GM18498 (cell line): ENCODE data around the gene UBE2H.
"Not testable (repeated sequence)": the region's sequence is repeated elsewhere in the genome, so short reads cannot be mapped to it uniquely, and the experiment has no call there.

ENCODE experiments used
- ATAC-seq: cut with Tn5 transposase; IDR thresholded peaks from one replicate; pipeline ENCODE4 v1.9.1; 2021; ENCODE audit warnings: mild to moderate bottlenecking, moderate library complexity; ENCODE audit not compliant: unreplicated experiment

Gene UBE2H

DNA sequence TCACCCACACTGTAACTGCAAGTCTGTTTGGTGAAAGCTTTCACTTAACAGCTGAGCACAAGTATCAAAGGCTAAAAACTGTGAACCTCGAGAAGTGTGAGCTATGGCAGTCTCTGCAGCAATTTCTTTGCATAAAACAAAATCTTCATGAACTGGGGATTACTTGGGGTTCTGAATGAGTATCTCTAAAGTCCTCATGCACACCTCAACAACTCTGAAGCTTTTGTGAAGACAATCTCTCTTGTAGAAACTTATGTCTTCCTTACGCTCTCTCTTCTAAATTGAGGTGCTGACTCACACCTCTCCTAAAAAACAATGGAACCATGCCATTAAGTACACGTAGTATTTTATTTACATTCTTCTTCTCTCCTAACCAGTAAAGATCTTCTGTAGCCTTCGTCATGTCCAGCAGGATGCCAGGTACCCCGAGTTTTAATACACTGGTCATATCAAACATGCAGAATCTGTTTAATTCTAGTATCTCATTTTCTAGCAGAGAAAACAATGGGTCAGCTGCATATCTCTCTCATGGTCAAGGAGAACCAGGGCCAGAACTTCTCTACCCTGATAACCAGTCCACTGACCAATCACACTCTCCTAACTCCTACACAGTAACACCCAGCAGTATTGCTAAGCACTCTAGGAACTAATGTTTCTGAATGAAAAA is 76.9 kb downstream of the UBE2H start:
- no peak for ATAC-seq

DNA sequence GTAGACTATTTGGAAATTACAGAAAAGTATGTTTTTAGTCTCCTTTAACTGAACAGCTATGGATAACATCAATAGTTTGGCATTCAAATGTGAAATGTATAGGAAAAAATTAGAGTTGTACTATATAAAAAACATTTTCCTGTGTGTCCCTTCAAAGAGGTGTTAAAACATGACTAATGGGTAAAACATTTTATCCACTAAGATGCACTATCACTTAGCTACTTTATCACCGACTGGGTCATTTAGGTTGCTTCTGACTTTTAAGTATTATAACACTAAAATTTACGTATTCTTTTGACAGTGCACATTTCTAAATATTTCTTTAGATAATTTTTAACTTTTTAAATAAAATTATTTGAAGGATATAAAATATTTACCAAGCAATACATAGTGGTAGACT is 77.6 kb downstream of the UBE2H start:
- no peak for ATAC-seq

DNA sequence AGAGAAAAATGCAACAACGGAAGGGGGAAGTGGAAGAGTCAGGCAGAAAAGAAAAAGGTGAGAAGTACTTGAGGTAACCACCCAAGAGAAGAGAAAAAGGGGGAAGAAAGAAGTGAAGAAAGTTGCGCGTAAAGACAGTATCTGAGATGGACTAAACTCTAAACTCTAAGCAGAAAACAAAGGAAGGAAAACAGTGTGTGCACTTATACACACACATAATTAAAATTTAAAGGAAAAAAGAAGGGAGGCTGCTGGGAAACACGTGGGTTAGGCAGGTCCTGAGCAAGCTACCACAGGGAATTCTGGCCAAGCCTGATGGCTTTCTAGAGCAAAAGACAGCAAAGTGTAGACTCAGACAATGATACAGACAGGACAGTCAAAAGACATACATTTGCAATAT is 78.0 kb downstream of the UBE2H start:
- no peak for ATAC-seq

DNA sequence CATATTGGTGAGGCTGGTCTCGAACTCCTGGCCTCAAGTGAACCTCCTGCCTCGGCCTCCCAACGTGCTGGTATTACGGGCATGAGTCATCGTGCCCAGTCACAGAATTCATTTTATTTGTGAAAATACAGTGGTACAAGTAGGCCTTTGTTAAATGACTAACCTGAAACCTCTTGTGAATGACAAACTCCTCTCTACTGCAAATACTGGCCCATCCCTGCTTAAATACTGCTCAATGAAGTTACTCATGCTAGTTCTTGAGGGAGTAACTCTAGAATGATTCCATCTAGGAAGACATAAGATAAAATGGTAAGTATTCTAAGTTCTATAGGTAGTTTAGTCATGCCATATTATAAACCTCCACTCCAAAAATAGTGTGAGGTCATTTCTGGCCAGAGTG is 80.7 kb downstream of the UBE2H start:
- no peak for ATAC-seq

DNA sequence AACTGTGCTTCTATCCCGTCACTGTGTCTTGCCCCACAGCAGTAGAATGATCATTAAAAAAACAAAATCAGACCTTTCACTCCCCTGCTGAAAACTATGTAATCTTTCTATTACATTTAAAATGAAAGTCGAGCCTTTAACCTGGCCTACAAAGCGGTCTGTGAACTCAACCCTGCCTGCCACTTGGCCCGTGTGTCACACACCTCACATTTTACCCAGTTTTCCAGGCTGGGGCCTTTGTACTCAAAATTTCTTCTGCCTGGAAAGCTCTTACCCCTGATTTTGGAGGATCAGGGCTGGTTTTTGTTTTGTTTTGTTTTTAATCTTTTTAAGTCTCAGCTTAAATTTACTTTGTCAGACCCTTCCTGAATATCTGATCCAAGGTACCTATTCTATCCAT is 82.1 kb downstream of the UBE2H start:
- no peak for ATAC-seq

DNA sequence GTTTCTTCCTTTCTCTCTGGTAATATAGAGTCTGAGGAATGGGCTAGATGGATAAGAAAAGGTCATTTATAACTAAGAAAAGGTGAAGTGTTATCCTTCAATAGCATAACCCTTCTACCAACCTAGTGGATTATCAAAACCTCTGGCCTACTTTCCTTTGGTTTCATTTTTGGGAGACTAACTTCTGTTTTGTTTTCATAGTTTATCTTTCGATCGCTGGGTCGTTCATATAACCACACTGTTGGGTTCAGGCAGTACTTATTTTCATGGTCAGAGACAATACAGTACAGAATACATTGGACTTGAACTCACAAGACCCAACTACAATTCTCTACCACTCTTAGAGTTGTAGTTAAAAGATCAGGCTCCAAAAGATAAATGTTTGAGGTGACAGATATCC is 86.5 kb downstream of the UBE2H start:
- no peak for ATAC-seq

DNA sequence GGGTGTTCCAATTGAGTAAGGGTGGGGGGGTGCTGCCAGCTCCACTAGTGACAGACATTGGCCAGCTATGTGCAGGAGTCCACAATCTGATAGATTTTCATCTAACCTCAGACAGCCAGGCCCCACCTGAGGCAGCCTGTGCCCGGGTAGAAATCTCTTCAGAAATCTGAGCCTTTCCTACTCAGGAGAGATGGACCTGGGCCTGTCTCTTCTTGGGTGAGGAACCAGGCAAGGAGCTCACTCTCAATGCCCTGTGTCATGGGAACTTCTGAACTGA is 86.9 kb downstream of the UBE2H start:
- ATAC-seq: no peak

DNA sequence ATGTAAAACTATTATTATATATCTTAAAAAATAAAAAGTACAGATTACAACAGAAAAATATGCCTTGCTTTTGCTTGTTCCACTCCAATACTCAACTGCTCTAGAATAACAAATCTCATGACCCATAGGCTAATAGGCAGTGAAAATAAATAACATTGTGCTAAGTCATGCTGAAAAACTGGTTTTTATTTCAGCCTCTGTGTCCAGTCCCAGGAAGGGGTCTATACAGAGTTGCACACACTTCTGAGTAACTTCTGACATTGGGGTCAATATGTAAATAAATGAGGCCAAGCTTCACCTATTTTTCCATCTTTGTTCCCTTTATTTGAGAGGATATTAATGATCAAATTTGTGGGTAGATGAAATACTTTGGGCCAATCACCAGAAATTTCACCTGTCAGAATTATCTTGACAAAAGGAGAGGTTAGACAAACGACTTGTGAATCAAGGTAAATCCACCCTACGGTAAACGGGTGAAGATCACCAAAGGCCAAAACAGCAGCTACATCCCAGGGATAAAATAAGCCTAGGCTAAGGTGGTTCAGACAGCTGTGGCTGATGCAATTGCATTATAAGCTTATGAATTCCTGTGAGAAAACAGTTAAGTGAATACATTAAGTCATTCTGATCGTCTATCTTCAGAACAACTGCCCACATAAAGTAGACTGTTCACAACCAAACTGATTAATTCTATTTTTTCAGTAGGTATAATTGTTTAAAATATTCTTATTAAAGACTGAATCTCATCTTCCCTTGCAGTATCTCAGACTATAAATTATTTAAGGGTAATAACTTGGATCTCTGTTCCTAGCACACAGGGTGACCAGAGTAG is 87.5 kb downstream of the UBE2H start:
- no peak for ATAC-seq

DNA sequence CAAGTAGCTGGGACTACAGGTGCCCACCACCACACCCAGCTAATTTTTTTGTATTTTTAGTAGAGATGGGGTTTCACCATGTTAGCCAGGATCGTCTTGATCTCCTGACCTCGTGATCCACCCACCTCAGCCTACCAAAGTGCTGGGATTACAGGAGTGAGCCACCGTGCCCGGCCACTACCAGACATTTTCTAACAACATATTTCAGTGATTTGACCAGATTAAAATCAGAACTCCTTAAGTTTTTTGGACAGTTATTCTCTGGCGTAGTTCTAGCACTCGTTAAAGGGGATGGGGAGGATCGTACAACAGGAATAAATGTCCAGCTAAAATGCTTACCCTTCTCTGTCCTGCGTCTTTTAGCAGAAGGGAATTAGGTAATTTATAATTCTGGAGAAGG is 88.1 kb downstream of the UBE2H start:
- not testable (repeated sequence) for ATAC-seq

DNA sequence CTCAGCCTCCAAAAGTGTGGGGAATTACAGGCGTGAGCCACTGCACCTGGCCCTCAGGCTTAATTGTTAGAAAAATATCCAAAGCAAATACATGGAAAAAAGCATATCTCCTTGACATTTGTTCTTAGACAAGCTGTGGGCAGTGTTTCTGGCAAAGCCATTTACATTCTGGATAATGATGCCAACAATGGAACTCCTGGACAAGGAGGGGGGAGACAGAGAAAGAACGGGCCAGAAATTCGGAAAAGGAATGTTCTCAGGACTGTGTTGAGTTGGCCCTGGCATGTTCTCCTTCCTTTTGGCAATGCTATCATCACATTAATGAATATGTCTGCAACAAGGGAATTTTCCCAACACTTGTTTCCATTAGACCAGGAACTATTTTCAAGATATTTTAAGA is 88.7 kb downstream of the UBE2H start:
- no peak for ATAC-seq

DNA sequence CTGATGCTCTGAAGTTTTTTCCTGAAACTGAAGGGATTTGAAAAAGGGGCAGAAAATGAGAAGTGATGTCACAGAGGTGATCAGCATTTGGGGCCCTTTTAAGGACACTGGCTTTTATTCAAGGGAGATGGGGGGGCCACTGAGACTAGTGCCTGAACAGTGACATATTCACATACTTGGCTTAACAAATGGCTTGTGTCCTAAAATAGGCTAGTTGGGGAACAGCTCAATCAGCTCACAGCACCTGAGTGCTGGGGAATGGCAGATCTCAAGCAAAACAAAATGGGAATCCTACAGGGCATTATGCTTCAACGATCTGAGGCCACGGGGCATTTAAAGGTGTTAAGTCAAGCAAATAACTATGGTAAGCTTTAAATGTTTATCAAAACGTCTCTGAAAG is 90.1 kb downstream of the UBE2H start:
- no peak for ATAC-seq

DNA sequence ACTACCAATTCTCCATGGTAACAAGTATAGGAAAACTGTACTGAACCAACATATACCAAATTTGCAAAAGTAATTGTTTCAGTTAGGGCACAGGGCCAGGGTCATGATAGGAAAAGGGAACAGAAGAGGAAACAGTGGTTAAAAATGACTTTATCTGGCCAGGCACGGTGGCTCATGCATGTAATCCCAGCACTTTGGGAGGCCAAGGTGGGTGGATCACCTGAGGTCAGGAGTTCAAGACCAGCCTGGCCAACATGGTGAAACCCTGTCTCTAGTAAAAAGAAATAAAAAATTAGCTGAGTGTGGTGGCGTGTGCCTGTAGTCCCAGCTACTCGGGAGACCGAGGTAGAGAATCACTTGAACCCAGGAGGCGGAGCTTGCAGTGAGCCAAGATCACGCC is 92.0 kb downstream of the UBE2H start:
- not testable (repeated sequence) for ATAC-seq

DNA sequence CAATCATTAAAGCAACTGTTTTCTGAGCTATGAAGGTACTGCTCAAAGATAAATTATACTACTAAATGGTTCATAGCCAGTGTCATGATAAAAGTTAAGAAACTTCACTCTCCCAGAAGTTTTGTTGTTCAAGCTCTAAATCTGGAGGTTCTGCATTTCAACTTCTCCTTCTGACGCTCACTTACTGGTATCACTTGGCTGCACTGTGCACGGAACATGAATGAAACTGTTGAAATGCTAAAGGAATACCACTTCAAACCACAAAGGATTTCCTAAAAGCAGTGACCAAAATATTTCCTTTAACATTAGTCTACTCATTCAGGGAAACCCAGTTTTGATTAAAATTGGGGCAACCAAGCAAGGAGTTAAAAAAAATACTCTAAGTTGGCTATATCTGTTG is 93.6 kb downstream of the UBE2H start:
- no peak for ATAC-seq

DNA sequence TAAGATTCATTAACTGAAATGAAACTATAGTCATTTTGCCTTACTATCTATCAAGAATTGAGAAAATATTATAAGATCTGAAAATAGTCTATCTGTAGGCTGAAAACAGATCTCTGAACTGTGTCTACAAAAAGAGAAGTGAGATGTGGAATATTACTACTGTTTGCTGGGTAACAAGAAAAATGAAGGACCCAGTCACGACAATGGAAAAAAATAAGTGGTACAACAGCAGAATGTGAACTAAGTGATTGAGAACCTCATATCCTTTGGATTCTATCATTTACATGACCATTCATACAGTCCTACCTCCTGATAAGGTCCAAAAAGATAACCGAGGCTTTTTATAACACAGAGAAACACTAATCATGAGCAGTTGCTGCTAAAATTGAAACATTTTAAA is 94.3 kb downstream of the UBE2H start:
- ATAC-seq: no peak

DNA sequence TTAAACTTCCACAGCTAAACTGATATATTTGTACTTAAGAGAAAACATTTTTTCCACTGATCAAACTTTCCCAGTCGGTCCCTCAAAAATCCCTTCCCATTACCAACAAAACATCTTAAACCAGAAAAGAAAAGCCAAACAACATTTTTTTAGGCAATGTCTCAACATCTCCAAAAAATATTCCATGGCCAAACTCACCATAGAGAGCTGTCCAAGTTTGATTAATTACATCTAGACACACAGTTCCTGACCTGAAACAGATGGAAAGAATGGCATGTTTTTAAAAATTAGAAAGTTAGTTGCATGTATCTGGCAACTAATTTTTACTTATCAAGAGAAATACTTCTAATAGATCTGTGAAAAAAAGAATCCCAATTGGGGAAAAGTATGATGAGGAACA is 95.4 kb downstream of the UBE2H start:
- no peak for ATAC-seq

DNA sequence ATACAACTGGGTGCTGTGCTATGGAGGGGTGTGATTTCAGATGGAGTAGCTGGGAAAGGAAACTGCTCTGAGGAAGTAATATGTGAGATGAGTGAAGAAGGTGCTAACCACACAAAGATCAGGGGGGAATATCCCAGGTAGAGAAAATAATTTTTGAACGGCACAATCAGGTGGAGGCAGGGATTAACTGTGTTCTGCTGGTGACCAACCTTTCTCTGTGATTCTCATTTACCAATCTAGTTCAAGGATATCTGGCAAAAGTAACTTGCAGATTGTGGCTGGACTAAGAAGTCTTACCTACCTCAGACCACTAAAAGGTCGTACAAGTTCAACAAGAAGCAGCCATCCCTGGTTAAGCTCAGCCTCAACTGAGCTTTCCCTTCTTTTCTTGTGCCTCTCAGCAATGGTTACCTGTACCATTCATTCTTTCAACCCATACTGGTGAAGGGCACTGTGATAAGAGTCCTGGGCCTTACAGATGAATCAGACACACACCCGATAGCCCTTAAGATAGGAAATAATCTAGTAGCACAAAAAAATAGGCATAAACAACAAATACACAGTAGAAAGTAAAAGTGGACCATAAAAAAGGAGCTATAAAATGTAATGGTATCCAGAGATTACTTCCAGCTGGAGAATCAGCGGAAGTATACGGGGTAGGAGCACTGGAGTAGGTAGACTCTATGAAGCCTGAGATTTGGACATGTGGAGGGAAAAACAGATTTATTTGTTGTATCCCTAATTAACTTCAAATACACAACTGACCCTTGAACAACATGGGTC is 96.6 kb downstream of the UBE2H start:
- ATAC-seq: no peak

DNA sequence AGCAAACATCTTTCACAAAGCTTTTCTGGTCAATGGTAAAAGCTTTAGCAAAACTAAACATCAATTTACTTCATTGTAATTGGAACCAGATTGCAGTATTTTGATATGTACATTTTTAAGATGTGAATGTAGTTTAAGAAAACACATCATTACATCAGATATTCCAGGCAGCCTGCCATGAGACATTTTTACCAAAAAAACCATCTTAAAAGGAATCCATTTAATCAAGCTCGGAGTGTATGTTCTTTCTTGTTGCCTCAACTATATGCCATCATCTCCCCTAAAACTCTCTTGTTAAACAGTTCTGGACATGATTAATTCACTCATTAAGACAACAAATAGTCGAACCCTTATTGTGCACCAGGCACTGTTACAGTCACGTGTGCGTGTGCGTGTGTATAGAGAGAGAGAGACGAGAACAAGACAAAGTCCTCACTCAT is 97.5 kb downstream of the UBE2H start:
- ATAC-seq: no peak

DNA sequence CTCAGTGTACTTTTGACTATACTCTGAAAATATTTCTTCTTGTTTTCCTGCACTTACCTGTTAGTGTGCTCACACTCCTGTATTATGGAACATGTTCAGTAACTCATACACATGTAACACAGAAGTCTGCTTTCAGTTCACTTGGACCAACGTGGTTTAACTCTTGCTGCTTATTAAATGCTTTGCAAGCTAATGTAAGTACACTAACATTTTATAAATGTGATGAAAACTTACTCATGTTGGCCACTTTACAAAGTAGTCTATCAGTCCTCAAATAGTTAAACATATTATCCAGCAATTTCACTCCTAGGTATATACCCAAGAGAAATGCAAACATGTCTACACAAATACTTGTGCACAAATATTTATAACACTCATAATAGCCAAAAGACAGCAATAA is 98.4 kb downstream of the UBE2H start:
- no peak for ATAC-seq

DNA sequence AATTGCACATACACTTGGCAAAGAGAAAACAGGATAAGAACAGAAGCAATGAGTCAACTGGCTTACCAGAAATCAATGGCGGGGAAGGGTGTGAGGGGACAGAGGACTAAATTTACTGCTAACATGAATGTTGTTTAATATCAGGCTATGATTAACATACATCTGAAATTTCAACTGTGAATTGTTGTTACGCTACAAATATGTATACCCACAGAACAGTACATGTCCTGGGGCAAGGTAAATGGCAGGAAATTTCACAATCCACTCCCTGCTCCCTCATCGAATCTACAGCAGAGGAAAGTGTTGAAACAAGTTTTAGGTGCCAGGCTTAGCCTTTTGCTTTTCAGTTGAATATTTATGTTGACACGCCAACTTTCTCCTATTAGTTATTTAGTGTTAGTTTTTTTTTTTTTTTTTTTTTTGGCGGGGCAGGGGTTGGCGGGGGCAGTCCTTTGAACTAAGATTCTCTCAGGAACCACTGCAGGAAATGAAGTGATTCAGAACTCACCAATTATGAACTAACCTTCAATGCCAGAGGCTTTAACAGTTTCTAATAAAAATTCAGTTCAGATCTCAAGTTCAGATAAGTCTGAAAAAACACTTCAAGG is 99.0 kb downstream of the UBE2H start:
- no peak for ATAC-seq

DNA sequence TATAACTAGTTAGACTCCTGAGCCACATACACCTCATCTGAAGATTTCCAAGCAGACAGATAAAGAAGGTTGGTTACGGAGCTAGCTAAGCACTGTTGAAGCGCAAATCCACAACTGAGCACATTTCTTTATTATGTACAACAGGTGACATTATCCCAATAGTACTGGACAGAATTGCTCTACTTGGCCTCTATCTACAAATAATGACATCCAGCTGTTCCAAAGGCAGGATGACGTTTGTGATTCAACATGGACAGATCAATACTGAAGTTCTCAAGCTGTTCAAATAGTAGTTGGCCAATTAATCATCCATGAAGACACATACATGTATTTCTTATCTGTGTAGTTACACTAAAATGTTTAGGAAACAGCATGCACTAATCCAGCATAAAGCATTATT is 101.0 kb downstream of the UBE2H start:
- no peak for ATAC-seq

DNA sequence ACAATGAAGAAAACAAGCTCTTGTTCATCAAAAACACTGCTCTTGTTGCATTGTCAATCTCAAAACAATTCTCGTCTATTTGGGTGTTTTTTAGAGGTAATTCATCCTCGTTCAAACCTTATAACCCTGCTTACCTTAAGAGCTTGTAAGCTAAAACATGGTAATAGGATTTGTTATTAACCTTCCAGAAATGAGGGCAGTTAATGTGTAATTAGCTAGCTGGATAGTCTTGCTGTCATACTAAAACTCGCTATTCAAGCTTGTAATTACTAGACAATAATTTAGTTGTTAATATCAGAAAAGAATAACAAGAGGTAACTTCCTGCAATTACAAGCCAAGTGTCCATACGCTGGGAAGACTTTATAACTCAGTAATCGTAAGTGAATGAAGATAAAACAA is 101.6 kb downstream of the UBE2H start:
- ATAC-seq: no peak

DNA sequence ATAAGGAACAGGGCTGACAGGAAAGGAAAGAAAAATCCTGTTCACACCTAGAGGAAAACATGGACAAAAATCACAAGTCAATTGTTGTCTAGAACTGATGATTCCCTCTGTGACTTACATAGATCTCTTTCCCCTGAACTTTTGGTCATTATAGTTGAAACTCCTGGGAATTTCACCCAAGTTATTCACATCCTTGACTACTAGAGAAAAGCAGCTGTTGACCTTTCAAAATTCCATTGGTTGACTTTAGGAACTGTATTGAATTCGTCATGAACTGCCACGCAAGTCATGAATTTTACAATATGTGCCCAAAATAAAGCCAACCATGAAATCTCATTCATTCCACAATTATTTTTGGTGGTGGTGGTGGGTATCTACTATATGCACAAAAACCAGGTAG is 104.3 kb downstream of the UBE2H start:
- ATAC-seq: no peak
